Hematopoietic multipotent progenitor cell treated with erythropoietin and hydrocortisone succinate and interleukin-3 and kit ligand, for 17 days (in vitro differentiated cells): ENCODE measurements around the gene NEB.
A peak's percentile ranks its signal among the peaks of the same experiment; 100 is the strongest.

ENCODE experiments used
- DNase-seq: peaks from one replicate; pipeline ENCODE4 v3.0.0-alpha.2; 2015; ENCODE audit warnings: low spot score

The NEB gene

GRCh38 chr2:151472966-151473365 is 261.3 kb downstream of the NEB start:
- no peak for DNase-seq

GRCh38 chr2:151470556-151470955 is 263.7 kb downstream of the NEB start:
- DNase-seq, result no peak

GRCh38 chr2:151465771-151466170 is 268.5 kb downstream of the NEB start:
- DNase-seq, result no peak

GRCh38 chr2:151459358-151459757 is 274.9 kb downstream of the NEB start:
- DNase-seq, result no peak

- DNase-seq, result no peak
These were observed 295.1 kb downstream of the NEB start for GRCh38 chr2:151439127-151439526.

- DNase-seq, result no peak
These were observed 295.8 kb downstream of the NEB start for GRCh38 chr2:151438506-151438905.

- DNase-seq, result peak; percentile 59
These were observed 296.6 kb downstream of the NEB start for GRCh38 chr2:151437630-151438029.
